ENCODE results near the gene SLC12A8.
A peak's percentile ranks its signal among the peaks of the same experiment; 100 is the strongest.
"Not testable (repeated sequence)": the region's sequence is repeated elsewhere in the genome, so short reads cannot be mapped to it uniquely, and the experiment has no call there.

Gene SLC12A8

DNA sequence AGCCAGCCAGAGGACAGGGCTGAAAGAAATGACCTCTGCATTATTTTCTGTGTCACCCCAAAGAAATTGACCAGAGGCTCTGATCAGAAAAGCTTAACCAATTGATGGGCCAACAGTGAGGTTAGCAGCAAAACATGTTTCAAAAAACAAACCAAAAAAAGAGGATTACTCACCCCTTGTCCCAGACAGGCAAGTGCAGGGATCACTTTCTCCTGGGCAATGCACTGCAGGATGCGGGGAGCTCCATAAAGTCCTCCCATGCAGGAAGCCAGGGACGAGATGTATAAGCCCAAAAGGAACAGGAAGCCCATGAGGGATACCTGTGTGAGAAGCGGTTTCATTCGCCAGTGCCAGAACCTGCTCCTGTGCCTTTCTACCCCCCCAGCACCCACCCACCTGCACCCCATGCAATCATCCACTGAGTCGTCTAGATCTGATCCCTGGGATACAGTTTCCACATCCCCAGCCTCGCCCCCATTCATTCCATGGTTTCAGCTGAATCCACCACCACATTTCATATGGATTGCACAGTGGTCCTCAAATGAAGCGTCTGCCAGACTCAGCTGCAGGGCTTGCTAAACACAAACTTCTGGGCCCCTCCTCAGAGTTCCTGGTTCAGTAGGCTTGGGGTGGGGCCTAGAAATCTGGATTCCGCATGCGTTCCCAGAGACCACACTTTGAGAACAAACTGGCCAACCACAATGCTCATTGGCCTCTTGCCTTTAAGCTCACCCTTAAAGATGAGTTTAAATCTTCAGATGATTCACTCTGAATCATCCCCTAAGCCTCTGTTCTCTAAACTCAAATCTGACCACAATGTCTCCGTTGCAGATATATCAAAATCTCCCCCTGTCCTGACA is 102.3 kb downstream of the SLC12A8 start:
- peak; percentile 24 for DNase-seq (ENCODE audit: low spot score)

- no peak for DNase-seq (ENCODE audit: low spot score)
These were observed 103.0 kb downstream of the SLC12A8 start for GRCh38 chr3:125109536-125109925.

GRCh38 chr3:125108833-125109535 is 103.6 kb downstream of the SLC12A8 start:
- no peak for DNase-seq (ENCODE audit: low spot score)

DNA sequence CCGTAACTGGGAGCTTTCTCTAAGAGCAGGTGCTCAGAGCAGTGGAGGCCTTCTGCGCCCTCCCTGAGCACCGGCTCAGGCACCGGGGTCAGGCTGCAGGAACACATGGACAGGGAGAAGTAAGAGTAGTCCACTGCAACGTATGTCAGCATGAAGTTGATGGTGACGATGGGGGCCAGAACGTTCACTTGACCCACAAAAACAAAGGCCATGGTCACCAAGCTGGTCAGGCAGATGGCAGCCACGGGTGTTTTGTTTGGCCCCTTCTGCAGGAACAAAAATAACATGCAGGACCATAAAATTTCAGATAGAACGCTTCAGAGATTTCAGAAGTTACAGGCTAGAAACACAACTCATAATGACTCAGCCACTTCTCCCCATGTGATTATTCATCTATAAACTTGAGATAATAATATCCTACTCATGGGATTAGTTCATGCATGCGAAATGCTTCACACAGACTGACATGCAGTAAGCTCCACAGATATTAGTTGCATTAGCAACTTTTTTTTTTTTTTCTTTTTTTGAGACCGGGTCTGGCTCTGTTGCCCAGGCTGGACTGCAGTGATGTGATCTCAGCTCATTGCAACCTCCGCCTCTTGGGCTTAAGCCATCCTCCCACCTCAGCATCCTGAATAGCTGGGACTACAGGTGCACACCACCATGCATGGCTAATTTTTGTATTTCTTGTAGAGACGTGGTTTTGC is 104.5 kb downstream of the SLC12A8 start:
- DNase-seq (ENCODE audit: low spot score), result no peak

DNA sequence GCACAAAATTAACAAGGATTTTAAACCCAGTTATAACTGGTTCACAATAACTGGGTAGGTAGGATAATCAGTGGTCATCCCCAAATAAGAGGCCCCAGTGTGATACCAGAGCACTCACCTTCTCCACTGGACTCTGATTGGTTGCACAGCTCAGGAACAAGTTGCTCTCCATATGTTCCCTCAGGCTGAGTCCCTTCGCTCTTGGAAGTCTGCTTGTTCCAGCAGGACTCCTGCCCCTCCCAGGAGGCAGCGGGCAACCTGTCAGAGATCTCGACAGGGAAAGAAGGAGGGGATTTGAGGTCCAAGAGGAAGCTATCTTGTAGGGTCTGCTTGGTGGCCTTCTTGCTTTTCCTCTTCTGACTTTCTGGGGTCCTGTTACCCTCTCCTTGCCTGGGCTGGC is 105.2 kb downstream of the SLC12A8 start:
- DNase-seq (ENCODE audit: low spot score), result no peak

DNA sequence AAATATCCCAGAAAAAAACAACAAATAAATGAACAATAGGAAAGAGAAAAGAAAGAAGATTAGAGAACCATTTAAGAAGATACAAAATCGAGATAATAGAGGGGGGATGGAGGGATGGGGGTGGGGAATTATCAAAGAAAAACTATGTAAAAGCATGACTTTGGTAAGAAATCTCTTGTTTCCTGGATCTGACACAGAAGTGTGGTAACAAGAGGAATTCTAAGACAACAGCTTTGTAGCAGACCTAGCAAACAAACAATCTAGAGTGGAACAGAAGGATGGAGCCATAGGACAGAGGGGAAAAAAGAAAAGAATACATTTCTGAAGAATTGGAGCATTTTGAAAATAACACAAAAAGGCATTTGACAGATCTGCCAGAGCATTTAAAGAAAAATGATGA is 107.4 kb downstream of the SLC12A8 start:
- DNase-seq (ENCODE audit: low spot score), result no peak

- DNase-seq (ENCODE audit: low spot score), result no peak
These were observed 107.9 kb downstream of the SLC12A8 start for GRCh38 chr3:125104639-125105038.

DNA sequence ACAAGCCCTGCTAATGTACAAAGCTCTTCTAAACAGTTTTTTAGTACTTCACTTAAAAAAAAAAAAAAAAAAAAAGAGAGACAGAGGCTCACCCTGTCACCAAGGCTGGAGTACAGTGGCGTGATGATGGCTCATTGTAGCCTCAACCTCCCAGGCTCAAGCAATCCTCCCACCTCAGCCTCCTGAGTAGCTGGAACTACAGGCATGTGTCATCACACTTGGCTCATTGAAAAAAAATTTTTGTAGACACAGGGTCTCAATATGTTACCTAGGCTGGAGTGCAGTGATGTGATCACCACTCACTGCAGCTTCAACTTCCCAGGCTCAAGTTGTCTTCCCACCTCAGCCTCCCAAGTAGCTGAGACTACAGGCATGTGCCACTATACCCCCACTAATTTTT is 109.1 kb downstream of the SLC12A8 start:
- DNase-seq (ENCODE audit: low spot score), result no peak

- DNase-seq (ENCODE audit: low spot score), result no peak
These were observed 110.1 kb downstream of the SLC12A8 start for GRCh38 chr3:125102470-125102869.

DNA sequence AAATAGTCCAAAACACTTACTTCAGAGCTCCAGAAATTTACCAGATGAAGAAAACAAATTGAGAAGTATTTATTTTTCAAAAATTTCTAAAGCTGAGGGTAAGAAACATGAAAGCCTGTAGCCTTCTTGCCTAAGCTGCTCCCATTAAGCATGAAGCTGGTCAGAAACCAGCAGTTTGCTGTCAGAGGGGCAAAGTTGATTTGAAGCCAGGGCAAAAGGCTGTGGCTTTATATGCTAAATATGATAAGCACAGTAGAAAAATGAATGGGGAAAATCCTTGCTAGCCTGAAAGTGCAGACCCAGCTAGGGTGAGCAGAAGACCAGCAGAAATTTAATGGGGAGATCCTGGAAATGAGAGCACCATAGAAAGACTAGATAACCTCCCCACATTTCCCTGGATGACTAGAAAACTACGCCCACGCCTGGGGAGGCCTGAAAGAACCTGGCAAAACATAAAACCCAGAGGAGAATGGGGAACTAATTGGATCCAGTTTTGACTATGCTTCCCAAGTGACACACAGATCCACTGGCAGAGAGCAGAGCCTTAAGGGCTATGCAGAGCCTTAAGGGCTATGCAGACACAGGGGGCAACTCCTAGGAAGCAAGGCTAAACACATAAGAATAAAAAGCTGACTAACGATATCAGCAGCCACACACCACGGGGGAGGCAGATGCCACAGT is 113.8 kb downstream of the SLC12A8 start:
- DNase-seq (ENCODE audit: low spot score), result no peak

DNA sequence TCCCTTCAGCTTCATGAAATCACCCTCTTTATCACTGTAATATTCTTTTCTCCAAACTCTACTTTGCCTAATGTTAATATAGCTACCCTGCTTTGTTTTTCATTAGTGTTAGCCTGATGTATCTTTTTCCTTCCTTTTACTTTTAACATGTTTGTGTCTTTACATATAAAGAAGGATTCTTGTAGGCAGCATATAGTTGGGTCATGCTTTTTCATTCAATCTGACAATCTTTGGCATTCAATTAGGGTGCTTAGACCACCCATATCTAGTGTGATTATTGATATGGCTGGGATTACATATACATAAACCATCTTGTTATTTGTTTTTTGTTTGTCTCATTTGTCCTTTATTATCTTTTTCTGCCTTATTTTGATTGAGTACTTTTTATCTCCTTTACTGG is 121.9 kb downstream of the SLC12A8 start:
- DNase-seq (ENCODE audit: low spot score), result no peak

DNA sequence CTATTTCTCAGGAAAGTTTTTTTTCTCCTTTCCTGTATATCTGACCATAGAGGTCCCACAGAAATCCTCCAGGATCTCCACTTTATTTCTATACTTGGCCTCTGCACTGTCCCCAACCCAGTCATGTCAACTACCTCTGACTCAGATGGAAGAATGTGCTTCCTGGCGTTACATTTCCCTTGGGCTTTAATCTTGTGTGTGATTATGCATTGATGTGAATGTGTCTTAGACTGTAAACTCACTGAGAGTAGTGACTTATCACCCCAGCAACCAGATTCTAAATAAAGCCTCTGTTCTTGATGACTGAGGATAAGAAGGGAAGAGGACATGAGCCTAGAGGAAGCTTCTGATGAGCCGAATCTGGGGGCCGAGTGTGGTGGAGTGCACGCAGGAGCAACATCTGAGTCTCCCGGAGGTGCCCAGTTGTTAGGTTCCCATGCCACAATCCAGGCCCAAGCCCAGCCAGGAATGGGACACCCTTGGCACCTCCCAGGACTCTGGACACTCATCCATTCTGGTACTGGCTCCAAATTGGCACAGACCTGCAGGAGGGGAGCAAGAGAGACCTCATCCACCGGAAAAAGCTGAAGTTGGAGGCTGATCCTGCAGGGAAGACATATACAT is 124.7 kb downstream of the SLC12A8 start:
- no peak for DNase-seq (ENCODE audit: low spot score)

- no peak for DNase-seq (ENCODE audit: low spot score)
These were observed 127.4 kb downstream of the SLC12A8 start for GRCh38 chr3:125085166-125085565.

DNA sequence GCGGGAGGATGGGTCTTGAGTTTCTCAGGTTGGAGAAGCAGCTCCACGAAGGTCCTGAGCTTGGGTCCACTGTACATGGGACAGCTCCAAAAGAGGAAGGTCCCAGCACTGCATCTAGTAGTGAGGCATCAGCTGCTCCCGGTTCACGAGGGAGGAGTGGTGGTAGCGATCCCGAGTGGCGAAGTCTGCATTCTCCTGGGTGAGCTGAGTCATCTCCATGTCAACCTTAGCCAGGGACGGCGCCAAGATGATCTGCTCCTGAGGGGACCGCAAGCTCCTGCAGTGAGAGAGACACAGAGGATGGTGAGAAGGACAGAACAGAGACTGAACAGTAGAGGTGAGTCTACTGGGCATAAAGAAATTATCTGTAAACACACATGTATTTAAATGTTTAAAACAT is 128.8 kb downstream of the SLC12A8 start:
- DNase-seq (ENCODE audit: low spot score), result no peak

DNA sequence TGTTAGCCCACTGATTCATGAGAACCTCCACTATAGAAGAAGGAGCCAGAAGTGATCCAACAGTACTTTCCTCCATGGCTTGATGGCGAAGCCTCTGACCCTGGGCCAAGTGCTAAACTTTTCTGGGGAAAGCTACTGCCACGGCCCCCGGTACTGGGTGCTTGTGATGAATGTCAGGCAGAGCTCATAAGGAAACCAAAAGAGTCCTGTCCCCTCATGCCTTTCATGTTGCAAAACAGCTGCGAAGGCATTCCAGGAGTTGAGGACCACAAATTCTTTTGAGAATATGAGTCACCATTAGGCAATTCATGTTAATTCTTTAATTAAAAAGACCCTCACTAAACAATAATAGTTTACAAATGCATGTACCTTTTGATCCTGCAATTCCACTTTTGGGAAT is 130.2 kb downstream of the SLC12A8 start:
- DNase-seq (ENCODE audit: low spot score), result not testable (repeated sequence)

GRCh38 chr3:125080077-125080476 is 132.5 kb downstream of the SLC12A8 start:
- no peak for DNase-seq (ENCODE audit: low spot score)

DNA sequence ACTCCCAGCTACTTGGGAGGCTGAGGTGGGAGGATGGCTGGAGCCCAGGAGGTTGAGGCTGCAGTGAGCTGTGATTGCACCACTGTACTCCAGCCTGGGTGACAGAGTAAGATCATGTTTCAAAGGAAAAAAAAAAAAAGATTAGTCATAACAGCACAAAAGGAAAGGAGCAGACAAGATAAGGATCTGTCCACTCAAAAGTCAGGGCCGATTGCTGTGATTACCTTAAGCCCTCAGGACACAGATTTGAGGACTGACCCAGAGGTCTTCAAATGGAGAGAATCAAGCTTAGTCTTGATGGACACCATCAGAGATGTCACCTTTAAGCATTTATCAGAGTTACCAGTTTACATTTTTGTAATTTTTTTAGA is 132.9 kb downstream of the SLC12A8 start:
- no peak for DNase-seq (ENCODE audit: low spot score)

DNA sequence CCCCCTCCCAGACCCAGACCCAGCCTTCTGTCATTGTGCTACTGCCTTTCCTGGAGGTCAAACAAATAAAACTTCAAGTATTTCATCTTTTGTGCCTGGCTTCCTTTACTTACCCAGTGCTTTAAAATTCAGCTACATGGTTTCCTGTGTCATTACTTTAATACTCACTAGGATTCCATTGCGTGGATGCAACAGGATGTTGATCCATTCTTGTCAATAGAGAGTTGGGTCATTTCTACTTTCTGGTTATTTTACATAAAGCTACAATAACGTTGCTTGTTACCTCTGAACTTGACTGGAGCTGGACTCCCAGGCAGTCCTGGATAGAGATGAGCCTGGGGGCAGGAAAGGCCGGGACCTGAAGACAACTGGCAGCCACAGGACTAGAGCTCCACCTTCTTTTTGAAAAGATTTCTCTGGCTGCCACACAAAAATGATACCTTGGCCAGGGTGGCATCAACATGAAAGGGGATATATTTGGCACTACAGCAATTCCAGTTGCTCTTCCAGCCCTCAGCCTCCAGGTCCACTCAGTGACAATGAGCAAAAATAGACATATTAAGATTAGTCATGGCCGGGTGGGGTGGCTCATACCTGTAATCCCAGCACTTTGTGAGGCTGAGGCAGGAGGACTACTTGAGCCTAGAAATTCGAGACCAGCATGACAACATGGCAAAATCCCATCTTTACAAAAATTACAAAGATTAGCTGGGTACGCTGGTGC is 133.4 kb downstream of the SLC12A8 start:
- DNase-seq (ENCODE audit: low spot score), result no peak

- no peak for DNase-seq (ENCODE audit: low spot score)
These were observed 134.7 kb downstream of the SLC12A8 start for GRCh38 chr3:125077864-125078263.

DNA sequence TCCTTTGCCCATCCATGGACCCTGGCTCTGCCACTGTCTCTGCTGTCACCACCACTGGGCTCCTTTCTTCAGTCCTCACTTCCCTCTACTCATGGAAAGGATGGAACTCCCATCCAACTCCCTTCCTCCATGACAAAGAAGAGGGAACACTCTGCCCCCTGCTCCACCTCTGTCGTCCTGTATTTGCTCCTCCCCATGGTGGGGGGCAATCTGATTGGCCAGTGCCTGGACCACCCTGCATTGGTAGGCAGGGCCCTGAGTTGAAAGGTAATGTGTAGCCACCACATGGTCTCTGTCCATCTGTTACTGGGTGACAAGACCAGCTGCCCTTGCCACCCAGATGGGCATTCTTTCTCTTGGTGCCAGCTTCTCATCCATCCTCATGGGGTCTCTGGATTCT is 136.1 kb downstream of the SLC12A8 start:
- DNase-seq (ENCODE audit: low spot score), result no peak

DNA sequence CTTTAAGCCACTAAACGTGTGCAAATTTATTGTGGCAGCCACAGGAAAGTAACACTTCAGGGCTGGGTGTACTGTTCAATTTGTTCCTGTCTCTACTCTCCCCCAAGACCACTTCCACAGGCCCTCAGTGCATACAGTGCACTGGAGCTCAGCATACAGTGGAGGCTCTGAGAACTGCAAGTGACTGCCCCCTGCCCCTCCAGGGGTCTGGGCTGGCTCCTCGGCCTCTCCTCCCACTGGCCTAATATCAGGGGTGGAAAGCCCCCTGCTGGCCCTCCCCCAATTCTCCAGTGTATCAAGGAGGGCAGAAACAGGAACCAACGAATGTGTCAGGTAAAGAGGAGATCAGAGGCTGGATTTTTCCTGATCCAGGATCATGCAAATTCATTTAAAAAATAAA is 136.8 kb downstream of the SLC12A8 start:
- DNase-seq (ENCODE audit: low spot score), result no peak

Measured in CD4-positive, alpha-beta T cell treated with Interleukin-2 at 100 ng/mL for 4 hours (primary cell).